IMR-90 (cell line): ENCODE data around the gene GLIS1. TPM values are rescaled to one million over a fixed set of nuclear protein-coding genes. Genes with fewer than 3 reads are reported as not detected.

Source experiments
- ATAC-seq: fragments of 200-7000 bp; cut with Tn5 transposase; 2 replicates; pipeline ENCODE4 v1.9.1; 2020; ENCODE audit warnings: low read depth, mild to moderate bottlenecking, moderate library complexity
- BruUV-seq: library from RNA; stranded (reverse); fragments of 400-500 nt; replicated peaks from 2 replicates; lab custom pipeline; 2021; lab: Mats Ljungman, UMichigan
- CTCF ChIA-PET: fragments of 300-600 bp; formaldehyde crosslinking; extraction: SDS; loops from one replicate; lab custom pipeline; 2021; ENCODE audit warnings: antibody characterized with exemption; lab: Yijun Ruan, JAX
- POLR2A ChIA-PET: fragments of 300-600 bp; sonication (Branson Sonifier 250); formaldehyde crosslinking; loops from one replicate; lab custom pipeline; 2022; ENCODE audit warnings: antibody characterized with exemption; ENCODE audit not compliant: unreplicated experiment; lab: Charles Lee
- DNase-seq: peaks from one replicate; pipeline ENCODE4 v3.0.0; 2013
- H2AFZ ChIP-seq: replicated peaks from 2 replicates; pipeline ENCODE3; 2013; ENCODE audit warnings: low read length, mild to moderate bottlenecking; ENCODE audit not compliant: poor library complexity
- H2AK5ac ChIP-seq: 2 replicates; pipeline ENCODE4 v1.6.1; 2013; ENCODE audit warnings: low read depth, low read length, inconsistent platforms
- H2AK9ac ChIP-seq: replicated peaks from 2 replicates; pipeline ENCODE3; 2013; ENCODE audit warnings: mild to moderate bottlenecking, low read depth, low read length, moderate library complexity; ENCODE audit not compliant: poor library complexity
- H2BK120ac ChIP-seq: 2 replicates; pipeline ENCODE4 v1.6.1; 2013; ENCODE audit warnings: low read depth, low read length, inconsistent platforms
- H2BK15ac ChIP-seq: 3 replicates; pipeline ENCODE4 v1.6.1; 2013; ENCODE audit warnings: low read depth, low read length, inconsistent platforms
- H2BK20ac ChIP-seq: 2 replicates; pipeline ENCODE4 v1.6.1; 2013; ENCODE audit warnings: low read depth, mild to moderate bottlenecking, inconsistent platforms, low read length, moderate library complexity
- H2BK5ac ChIP-seq: 2 replicates; pipeline ENCODE4 v1.6.1; 2013; ENCODE audit warnings: mild to moderate bottlenecking, low read depth, low read length, inconsistent platforms; ENCODE audit not compliant: poor library complexity, severe bottlenecking
- H3K14ac ChIP-seq: replicated peaks from 2 replicates; pipeline ENCODE4 v1.6.1; 2013; ENCODE audit warnings: low read depth, low read length, inconsistent platforms
- H3K18ac ChIP-seq: 2 replicates; pipeline ENCODE4 v1.6.1; 2013; ENCODE audit warnings: low read depth, low read length, control low read depth
- H3K23ac ChIP-seq: 2 replicates; pipeline ENCODE4 v1.6.1; 2013; ENCODE audit warnings: low read depth, low read length, inconsistent platforms
- H3K27ac ChIP-seq: 2 replicates; pipeline ENCODE4 v1.5.1; 2013; ENCODE audit warnings: mild to moderate bottlenecking, control low read depth, low read length; ENCODE audit not compliant: insufficient read depth
- H3K27me3 ChIP-seq: 2 replicates; pipeline ENCODE4 v1.6.1; 2013; ENCODE audit warnings: low read length; ENCODE audit not compliant: control insufficient read depth, insufficient read depth
- H3K36me3 ChIP-seq: 2 replicates; pipeline ENCODE4 v1.6.1; 2013; ENCODE audit warnings: low read length, mixed read lengths; ENCODE audit not compliant: control insufficient read depth, insufficient read depth
- H3K4ac ChIP-seq: 2 replicates; pipeline ENCODE4 v1.6.1; 2013; ENCODE audit warnings: low read depth, low read length, inconsistent platforms
- H3K4me1 ChIP-seq: 2 replicates; pipeline ENCODE4 v1.6.1; 2013; ENCODE audit warnings: low read length, mixed read lengths; ENCODE audit not compliant: control insufficient read depth, insufficient read depth
- H3K4me2 ChIP-seq: 2 replicates; pipeline ENCODE4 v1.6.1; 2013; ENCODE audit warnings: low read depth, mild to moderate bottlenecking, control low read depth, low read length, moderate library complexity
- H3K4me3 ChIP-seq: 2 replicates; pipeline ENCODE4 v1.5.1; 2013; ENCODE audit warnings: low read depth, mild to moderate bottlenecking, control low read depth, low read length, moderate library complexity; ENCODE audit not compliant: insufficient read depth
- H3K56ac ChIP-seq: 2 replicates; pipeline ENCODE4 v1.6.1; 2013; ENCODE audit warnings: low read length, inconsistent platforms; ENCODE audit not compliant: insufficient read depth; ENCODE audit errors: extremely low read depth
- H3K79me1 ChIP-seq, 2 experiments: 2 replicates each; pipeline ENCODE4 v1.6.1; 2013; ENCODE audit warnings: low read length in 2 of 2, inconsistent platforms in 1 of 2, low read depth in 1 of 2
- H3K9ac ChIP-seq: 2 replicates; pipeline ENCODE4 v1.6.1; 2013; ENCODE audit warnings: low read depth, low read length, control low read depth
- H3K9me1 ChIP-seq: 2 replicates; pipeline ENCODE4 v1.6.1; 2013; ENCODE audit warnings: low read length, inconsistent platforms; ENCODE audit not compliant: insufficient read depth
- H3K9me3 ChIP-seq: 2 replicates; pipeline ENCODE4 v1.6.1; 2013; ENCODE audit warnings: low read length; ENCODE audit not compliant: control insufficient read depth, insufficient read depth
- H4K20me1 ChIP-seq: 2 replicates; pipeline ENCODE4 v1.6.1; 2013; ENCODE audit warnings: low read length, inconsistent platforms; ENCODE audit not compliant: insufficient read depth
- H4K5ac ChIP-seq: 2 replicates; pipeline ENCODE4 v1.6.1; 2013; ENCODE audit warnings: mild to moderate bottlenecking, low read depth, low read length, control low read depth
- H4K8ac ChIP-seq, 2 experiments: 2 replicates each; pipeline ENCODE4 v1.6.1; 2013; ENCODE audit warnings: low read depth in 2 of 2, low read length in 2 of 2, control low read depth in 1 of 2, inconsistent platforms in 1 of 2
- H4K91ac ChIP-seq: 2 replicates; pipeline ENCODE4 v1.6.1; 2013; ENCODE audit warnings: low read depth, low read length, inconsistent platforms; ENCODE audit not compliant: insufficient read depth
- FOS ChIP-seq: fragments of 150-350 bp; IDR thresholded peaks from 2 replicates; pipeline ENCODE4 v1.6.1; 2016; ENCODE audit warnings: low read depth, low read length
- MXI1 ChIP-seq: IDR thresholded peaks from 2 replicates; pipeline ENCODE4 v1.6.1; 2012; ENCODE audit warnings: low read depth, mild to moderate bottlenecking, low read length, moderate library complexity, borderline replicate concordance
- WGBS, 2 experiments: methylation state at CpG; one replicate each; pipeline versions ENCODE4 v1.1.5 to v1.1.7; 2013; ENCODE audit warnings: missing lambda C conversion rate in 2 of 2; ENCODE audit not compliant: insufficient read length in 1 of 2; ENCODE audit errors: extremely low coverage in 2 of 2; 5-methylcytosine and 5-hydroxymethylcytosine counted together
- dilution Hi-C: fragments of 300-500 bp; cut with HindIII; formaldehyde crosslinking; loops from one replicate; pipeline ENCODE4 v1.14.3; 2018; ENCODE audit warnings: low sequenced_read_pairs; ENCODE audit not compliant: unreplicated experiment
- in situ Hi-C: fragments of 300-500 bp; cut with MboI; formaldehyde crosslinking; loops from 3 replicates; pipeline ENCODE4 v1.14.3; 2019; ENCODE audit warnings: low sequenced_read_pairs, inconsistent platforms, mixed read lengths
- intact Hi-C: fragments of 100-400 bp; cut with micrococcal nuclease; formaldehyde crosslinking; loops from 2 replicates; pipeline ENCODE4 v1.10.0; 2022
- polyA plus RNA-seq, 3 experiments: library from polyadenylated mRNA; depleted of rRNA; stranded (reverse); fragments of >200 nt; gene quantifications; 2 replicates each; pipeline ENCODE4 v1.2.3, GENCODE V29; 2012; ENCODE audit warnings: low replicate concordance in 1 of 3
- total RNA-seq: library from RNA; depleted of rRNA; stranded (reverse); fragments of >200 nt; gene quantifications from 2 replicates; pipeline ENCODE4 v1.2.3, GENCODE V29; 2012
- TF ChIP-seq, protein P1 (sequence below): fragments of 150-350 bp; IDR thresholded peaks from 2 replicates; pipeline ENCODE4 v1.6.1; 2016; ENCODE audit warnings: low read depth, mild to moderate bottlenecking, low read length, moderate library complexity, borderline replicate concordance

GLIS1 gene
- total and polyA plus RNA-seq, 2 of the 4 experiments (the other 2 are of a cell fraction) = 0.18 to 2.3 TPM

GRCh38 chr1:53677486-53677885, 61.5 kb downstream of the GLIS1 start:
- H3K4me2 ChIP-seq = no peak overlapping the region
- H4K91ac ChIP-seq = no peak overlapping the region
- ChIA-PET CTCF (no interaction called here), POLR2A (no interaction called here)
- H3K4me1 ChIP-seq = peaks cover 9% of the 10 kb centered on the region; the same call in 1 of the 2 replicates
- no peak overlapping the region for H4K5ac ChIP-seq
- no TSS peak for BruUV-seq
- no peak overlapping the region for H3K23ac ChIP-seq
- H3K9me1 ChIP-seq = no peaks in the 10 kb centered on the region; the same call in 1 of the 2 replicates
- H3K9me3 ChIP-seq = no peaks in the 10 kb centered on the region
- no peak overlapping the region for H3K14ac ChIP-seq
- no peaks in the 10 kb centered on the region for H3K27me3 ChIP-seq
- H3K18ac ChIP-seq = no peak overlapping the region
- H3K36me3 ChIP-seq = peaks cover 3% of the 10 kb centered on the region; the same call in 1 of the 2 replicates
- no peak overlapping the region for H2BK120ac ChIP-seq
- H2BK15ac ChIP-seq = no peak overlapping the region
- peaks cover 19% of the 10 kb centered on the region for H4K20me1 ChIP-seq
- H3K27ac ChIP-seq = no peak overlapping the region
- no peak overlapping the region for H2AK9ac ChIP-seq
- WGBS, 2 experiments = 91% methylated on average over 10 of the region's 15 CpGs; no CpG with 5 or more reads in 1 of the 2 experiments
- H3K4me3 ChIP-seq = no peak overlapping the region
- no peak overlapping the region for H3K4ac ChIP-seq
- H3K79me1 ChIP-seq = no peaks in the 10 kb centered on the region; a peak in 1 of 4 replicates
- intact Hi-C loops = no loop called here
- no peak overlapping the region for H3K9ac ChIP-seq
- in situ Hi-C loops = no loop called here
- no peak overlapping the region for H4K8ac ChIP-seq
- dilution Hi-C loops = no loop called here
- H2AK5ac ChIP-seq = no peak overlapping the region
- no peak overlapping the region for H2BK5ac ChIP-seq
- no peak for ATAC-seq
- TF ChIP-seq, protein P1, sequence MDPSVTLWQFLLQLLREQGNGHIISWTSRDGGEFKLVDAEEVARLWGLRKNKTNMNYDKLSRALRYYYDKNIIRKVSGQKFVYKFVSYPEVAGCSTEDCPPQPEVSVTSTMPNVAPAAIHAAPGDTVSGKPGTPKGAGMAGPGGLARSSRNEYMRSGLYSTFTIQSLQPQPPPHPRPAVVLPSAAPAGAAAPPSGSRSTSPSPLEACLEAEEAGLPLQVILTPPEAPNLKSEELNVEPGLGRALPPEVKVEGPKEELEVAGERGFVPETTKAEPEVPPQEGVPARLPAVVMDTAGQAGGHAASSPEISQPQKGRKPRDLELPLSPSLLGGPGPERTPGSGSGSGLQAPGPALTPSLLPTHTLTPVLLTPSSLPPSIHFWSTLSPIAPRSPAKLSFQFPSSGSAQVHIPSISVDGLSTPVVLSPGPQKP = no peak
- TF ChIP-seq FOS (no peak), MXI1 (no peak)
- H3K56ac ChIP-seq = no peak overlapping the region
- DNase-seq = no peak
- no peak overlapping the region for H2AFZ ChIP-seq
- no peak overlapping the region for H2BK20ac ChIP-seq
